Measurements from ENCODE around the gene GID4. TPM values are rescaled to one million over a fixed set of nuclear protein-coding genes. Genes with fewer than 3 reads are reported as not detected.

Gene GID4
- total and polyA plus RNA-seq, 2 of the 4 experiments (the other 2 are of a cell fraction): 3.9 to 5.6 TPM

DNA sequence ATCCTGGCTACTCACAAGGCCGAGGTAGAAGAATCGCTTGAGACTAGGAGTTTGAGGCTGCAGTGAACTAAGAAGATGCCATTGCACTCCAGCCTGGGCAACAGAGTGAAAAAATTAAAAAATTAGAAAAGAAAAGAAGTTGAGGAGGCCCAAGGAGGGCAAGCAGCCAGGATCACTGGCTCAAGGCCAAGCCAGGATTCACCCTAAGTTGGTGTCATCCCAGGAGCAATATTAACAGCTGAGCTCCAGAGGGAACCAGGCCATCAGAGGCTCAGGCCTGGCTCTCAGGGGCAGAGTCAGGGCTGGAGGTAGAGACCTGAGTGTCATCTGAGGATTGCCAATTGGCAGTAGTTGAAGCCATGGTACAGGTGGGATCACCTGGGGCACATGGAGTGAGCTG lies 45.8 kb upstream of the GID4 start:
- CTCF ChIA-PET: no interaction called here
- dilution Hi-C loops (cut with HindIII; ENCODE audit: low sequenced_read_pairs, unreplicated experiment): no loop called here

More for the DNA sequence above, 45.8 kb upstream of the GID4 start:
- no peak overlapping the region for H3K27ac ChIP-seq (ENCODE audit: insufficient read depth, low read length)
- intact Hi-C loops (cut with micrococcal nuclease): loop anchor here (5.0 kb wide), 1 partner anchor 34 kb away; no protein-coding TSS in a partner anchor
- no peak overlapping the region for H3K23ac ChIP-seq (ENCODE audit: low read depth, low read length)
- H4K5ac ChIP-seq (ENCODE audit: low read depth, low read length): no peak overlapping the region
- H2BK15ac ChIP-seq (ENCODE audit: low read depth, low read length): no peak overlapping the region
- H3K9me3 ChIP-seq (ENCODE audit: control insufficient read depth, insufficient read depth, low read length): no peaks in the 10 kb centered on the region
- H3K79me1 ChIP-seq (ENCODE audit: low read depth in 1 of 2, low read length in 2 of 2): no peaks in the 10 kb centered on the region
- no peak overlapping the region for H4K8ac ChIP-seq (ENCODE audit: low read depth in 2 of 2, low read length in 2 of 2)
- BruUV-seq (replicated peaks): no TSS peak
- in situ Hi-C loops (cut with MboI; ENCODE audit: low sequenced_read_pairs): no loop called here
- no peak overlapping the region for H3K4me3 ChIP-seq (ENCODE audit: insufficient read depth, low read depth, low read length)
- H3K36me3 ChIP-seq (ENCODE audit: control insufficient read depth, insufficient read depth, low read length): no peaks in the 10 kb centered on the region
- H4K20me1 ChIP-seq (ENCODE audit: insufficient read depth, low read length): no peaks in the 10 kb centered on the region
- H3K4ac ChIP-seq (ENCODE audit: low read depth, low read length): no peak overlapping the region
- H2AK5ac ChIP-seq (ENCODE audit: low read depth, low read length): no peak overlapping the region; the same call in 1 of the 2 replicates
- H4K91ac ChIP-seq (ENCODE audit: insufficient read depth, low read depth, low read length): no peak overlapping the region
- ATAC-seq (ENCODE audit: low read depth): no peak
- H3K9ac ChIP-seq (ENCODE audit: low read depth, low read length): no peak overlapping the region
- no peak overlapping the region for H2AK9ac ChIP-seq (replicated peaks; ENCODE audit: low read depth, low read length, poor library complexity)
- H3K14ac ChIP-seq (replicated peaks; ENCODE audit: low read depth, low read length): no peak overlapping the region
- H2BK20ac ChIP-seq (ENCODE audit: low read depth, low read length): no peak overlapping the region
- POLR2A ChIA-PET (ENCODE audit: unreplicated experiment): no interaction called here
- no peak overlapping the region for H3K56ac ChIP-seq (ENCODE audit: extremely low read depth, insufficient read depth, low read length)
- 100% methylated on average over 2 of the region's 2 CpGs; no CpG with 5 or more reads in 1 of the 2 experiments for WGBS, 2 experiments (ENCODE audit: extremely low coverage in 2 of 2, insufficient read length in 1 of 2)
- H3K27me3 ChIP-seq (ENCODE audit: control insufficient read depth, insufficient read depth, low read length): no peaks in the 10 kb centered on the region
- H3K9me1 ChIP-seq (ENCODE audit: insufficient read depth, low read length): peaks cover 2% of the 10 kb centered on the region
- H3K4me2 ChIP-seq (ENCODE audit: low read depth, low read length): no peak overlapping the region
- H2AFZ ChIP-seq (replicated peaks; ENCODE audit: low read length, poor library complexity): no peak overlapping the region
- TF ChIP-seq FOS (IDR thresholded peaks at IDR 0.05; ENCODE audit: low read depth, low read length): no peak
- TF ChIP-seq SMC3 (IDR thresholded peaks at IDR 0.05; ENCODE audit: low read depth, low read length): no peak
- no peak for TF ChIP-seq POLR2A (IDR thresholded peaks at IDR 0.05; ENCODE audit: low read depth, low read length)
- TF ChIP-seq, protein P1, sequence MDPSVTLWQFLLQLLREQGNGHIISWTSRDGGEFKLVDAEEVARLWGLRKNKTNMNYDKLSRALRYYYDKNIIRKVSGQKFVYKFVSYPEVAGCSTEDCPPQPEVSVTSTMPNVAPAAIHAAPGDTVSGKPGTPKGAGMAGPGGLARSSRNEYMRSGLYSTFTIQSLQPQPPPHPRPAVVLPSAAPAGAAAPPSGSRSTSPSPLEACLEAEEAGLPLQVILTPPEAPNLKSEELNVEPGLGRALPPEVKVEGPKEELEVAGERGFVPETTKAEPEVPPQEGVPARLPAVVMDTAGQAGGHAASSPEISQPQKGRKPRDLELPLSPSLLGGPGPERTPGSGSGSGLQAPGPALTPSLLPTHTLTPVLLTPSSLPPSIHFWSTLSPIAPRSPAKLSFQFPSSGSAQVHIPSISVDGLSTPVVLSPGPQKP (IDR thresholded peaks at IDR 0.05; ENCODE audit: borderline replicate concordance, low read depth, low read length): no peak
- TF ChIP-seq RCOR1 (IDR thresholded peaks at IDR 0.05; ENCODE audit: insufficient replicate concordance, low read length): no peak
- TF ChIP-seq RAD21 (IDR thresholded peaks at IDR 0.05; ENCODE audit: low read length): no peak
- TF ChIP-seq, protein P2, sequence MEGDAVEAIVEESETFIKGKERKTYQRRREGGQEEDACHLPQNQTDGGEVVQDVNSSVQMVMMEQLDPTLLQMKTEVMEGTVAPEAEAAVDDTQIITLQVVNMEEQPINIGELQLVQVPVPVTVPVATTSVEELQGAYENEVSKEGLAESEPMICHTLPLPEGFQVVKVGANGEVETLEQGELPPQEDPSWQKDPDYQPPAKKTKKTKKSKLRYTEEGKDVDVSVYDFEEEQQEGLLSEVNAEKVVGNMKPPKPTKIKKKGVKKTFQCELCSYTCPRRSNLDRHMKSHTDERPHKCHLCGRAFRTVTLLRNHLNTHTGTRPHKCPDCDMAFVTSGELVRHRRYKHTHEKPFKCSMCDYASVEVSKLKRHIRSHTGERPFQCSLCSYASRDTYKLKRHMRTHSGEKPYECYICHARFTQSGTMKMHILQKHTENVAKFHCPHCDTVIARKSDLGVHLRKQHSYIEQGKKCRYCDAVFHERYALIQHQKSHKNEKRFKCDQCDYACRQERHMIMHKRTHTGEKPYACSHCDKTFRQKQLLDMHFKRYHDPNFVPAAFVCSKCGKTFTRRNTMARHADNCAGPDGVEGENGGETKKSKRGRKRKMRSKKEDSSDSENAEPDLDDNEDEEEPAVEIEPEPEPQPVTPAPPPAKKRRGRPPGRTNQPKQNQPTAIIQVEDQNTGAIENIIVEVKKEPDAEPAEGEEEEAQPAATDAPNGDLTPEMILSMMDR (conservative IDR thresholded peaks at IDR 0.05; ENCODE audit: low read depth, low read length): no peak
- no peak for TF ChIP-seq CEBPB (IDR thresholded peaks at IDR 0.05; ENCODE audit: low read depth, low read length)
- no peak for TF ChIP-seq RFX5 (IDR thresholded peaks at IDR 0.05; ENCODE audit: low read depth, low read length)
- TF ChIP-seq, protein P3, sequence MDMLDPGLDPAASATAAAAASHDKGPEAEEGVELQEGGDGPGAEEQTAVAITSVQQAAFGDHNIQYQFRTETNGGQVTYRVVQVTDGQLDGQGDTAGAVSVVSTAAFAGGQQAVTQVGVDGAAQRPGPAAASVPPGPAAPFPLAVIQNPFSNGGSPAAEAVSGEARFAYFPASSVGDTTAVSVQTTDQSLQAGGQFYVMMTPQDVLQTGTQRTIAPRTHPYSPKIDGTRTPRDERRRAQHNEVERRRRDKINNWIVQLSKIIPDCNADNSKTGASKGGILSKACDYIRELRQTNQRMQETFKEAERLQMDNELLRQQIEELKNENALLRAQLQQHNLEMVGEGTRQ (IDR thresholded peaks at IDR 0.05; ENCODE audit: low read depth, low read length): no peak
- TF ChIP-seq CHD1 (IDR thresholded peaks at IDR 0.05; ENCODE audit: low read depth, low read length): no peak
- no peak for TF ChIP-seq MAFK (IDR thresholded peaks at IDR 0.05; ENCODE audit: low read depth, low read length)
- TF ChIP-seq MXI1 (IDR thresholded peaks at IDR 0.05; ENCODE audit: borderline replicate concordance, low read depth, low read length): no peak
- TF ChIP-seq MAZ (IDR thresholded peaks at IDR 0.05; ENCODE audit: borderline replicate concordance, low read depth, low read length): no peak
- no peak for TF ChIP-seq NFE2L2 (IDR thresholded peaks at IDR 0.05; ENCODE audit: low read depth, low read length)
- no peak for TF ChIP-seq BHLHE40 (IDR thresholded peaks at IDR 0.05; ENCODE audit: low read depth, low read length)
- H3K4me1 ChIP-seq (ENCODE audit: control insufficient read depth, insufficient read depth, low read length): peaks cover 8% of the 10 kb centered on the region; the same call in 1 of the 2 replicates
- DNase-seq: no peak
- no peak overlapping the region for H2BK5ac ChIP-seq (ENCODE audit: low read depth, low read length, poor library complexity, severe bottlenecking)
- no peak overlapping the region for H3K18ac ChIP-seq (ENCODE audit: low read depth, low read length)
- H2BK120ac ChIP-seq (ENCODE audit: low read depth, low read length): no peak overlapping the region

Data from IMR-90 (cell line).